Uterus (tissue), 4 donors: ENCODE measurements around the gene LHFPL6. TPM values are rescaled to one million over a fixed set of nuclear protein-coding genes. Genes with fewer than 3 reads are reported as not detected.

Experiments
- DNase-seq, 2 donors: peaks; one replicate each; pipeline ENCODE4 v3.0.0-alpha.2; 2019 to 2020
- H3K27ac ChIP-seq, 2 donors: fragments of 200-600 bp; sonication (generic); 1 replicate in 1 of 2; 2 replicates in 1 of 2; pipeline ENCODE4 v1.5.1; 2016 to 2018
- H3K27me3 ChIP-seq, 2 donors: fragments of 200-600 bp; sonication (generic); one replicate each; pipeline ENCODE4 v1.5.1; 2018 to 2019; ENCODE audit warnings: control low read depth in 1 of 2
- H3K36me3 ChIP-seq, 2 donors: fragments of 200-600 bp; sonication (generic); one replicate each; pipeline ENCODE4 v1.5.1; 2019; ENCODE audit warnings: control low read depth in 1 of 2
- H3K4me1 ChIP-seq, 2 donors: fragments of 200-600 bp; sonication (generic); one replicate each; pipeline ENCODE4 v1.5.1; 2018 to 2019; ENCODE audit warnings: control low read depth in 1 of 2
- H3K4me3 ChIP-seq, 2 donors: fragments of 200-600 bp; sonication (generic); 1 replicate in 1 of 2; 2 replicates in 1 of 2; pipeline ENCODE4 v1.5.1; 2018 to 2019; ENCODE audit warnings: mild to moderate bottlenecking in 1 of 2
- H3K9me3 ChIP-seq, 2 donors: fragments of 200-600 bp; sonication (generic); one replicate each; pipeline ENCODE4 v1.5.1; 2019; ENCODE audit warnings: control low read depth in 1 of 2
- CTCF ChIP-seq, 4 experiments: fragments of 200-600 bp in 2 of 4; fragments of 450-650 bp in 2 of 4; sonication (generic) in 2 of 4; IDR thresholded peaks; one replicate each; pipeline ENCODE4 v1.5.1; 2016 to 2019; ENCODE audit warnings: antibody characterized with exemption in 4 of 4, mild to moderate bottlenecking in 2 of 4, moderate library complexity in 1 of 4
- POLR2A ChIP-seq, 2 donors: fragments of 450-650 bp; IDR thresholded peaks; one replicate each; pipeline ENCODE4 v1.6.1; 2016; ENCODE audit warnings: antibody characterized with exemption in 2 of 2, mild to moderate bottlenecking in 1 of 2, moderate library complexity in 1 of 2
- intact Hi-C: fragments of 100-400 bp; cut with DNase I; formaldehyde crosslinking; loops from one replicate; pipeline ENCODE4 v1.15.1; 2023; ENCODE audit warnings: low total_unique reads
- total RNA-seq, 4 donors: library from RNA; depleted of rRNA in 3 of 4; stranded (reverse); fragments of >200 nt in 3 of 4; gene quantifications; one replicate each; pipeline versions ENCODE4 v1.1.0 to v1.2.4, GENCODE V29; 2014 to 2023
- donor health status: DM: yes; HTN: yes; CAD: no.

Gene LHFPL6
- total RNA-seq, 4 donors from 2014 or later, result 37.9 to 105 (median 86.8) TPM

- Histone ChIP-seq H3K4me3 (no peak overlapping the region), H3K36me3 (no peaks in the 10 kb centered on the region), H3K4me1 (peaks cover 0 to 8% of the 10 kb centered on the region in 2 donors), H3K9me3 (no peaks in the 10 kb centered on the region), H3K27me3 (no peaks in the 10 kb centered on the region), H3K27ac (no peak overlapping the region)
- TF ChIP-seq CTCF (IDR thresholded peaks at IDR 0.05) (no peak), POLR2A (IDR thresholded peaks at IDR 0.05) (no peak)
- intact Hi-C loops, result no loop called here
- no peak for DNase-seq
These were observed 228.2 kb downstream of the LHFPL6 start for GRCh38 chr13:39374741-39375189.

- DNase-seq, result no peak
- no peaks in the 10 kb centered on the region for H3K36me3 ChIP-seq
- peaks cover 0 to 8% of the 10 kb centered on the region in 2 donors for H3K4me1 ChIP-seq
- peak overlapping the region; percentile 32 to 40 for H3K27ac ChIP-seq
- H3K4me3 ChIP-seq, result no peak overlapping the region
- TF ChIP-seq POLR2A (IDR thresholded peaks at IDR 0.05) (no peak), CTCF (IDR thresholded peaks at IDR 0.05) (no peak)
- intact Hi-C loops, result no loop called here
- no peaks in the 10 kb centered on the region for H3K27me3 ChIP-seq
- H3K9me3 ChIP-seq, result no peaks in the 10 kb centered on the region
These were observed 229.8 kb downstream of the LHFPL6 start for GRCh38 chr13:39373145-39373544.

GRCh38 chr13:39371706-39372105 is 231.3 kb downstream of the LHFPL6 start:
- TF ChIP-seq POLR2A (IDR thresholded peaks at IDR 0.05) (no peak), CTCF (IDR thresholded peaks at IDR 0.05) (no peak)
- H3K27me3 ChIP-seq, result no peaks in the 10 kb centered on the region
- intact Hi-C loops, result no loop called here
- no peaks in the 10 kb centered on the region for H3K9me3 ChIP-seq
- no peak overlapping the region for H3K4me3 ChIP-seq
- H3K36me3 ChIP-seq, result no peaks in the 10 kb centered on the region
- peak overlapping the region in 1 of 2 donors; percentile 40 for H3K27ac ChIP-seq
- peaks cover 0 to 8% of the 10 kb centered on the region in 2 donors for H3K4me1 ChIP-seq
- no peak for DNase-seq

GRCh38 chr13:39370554-39370953 is 232.4 kb downstream of the LHFPL6 start:
- TF ChIP-seq POLR2A (IDR thresholded peaks at IDR 0.05), result no peak
- TF ChIP-seq CTCF (IDR thresholded peaks at IDR 0.05), result no peak
- H3K27me3 ChIP-seq, result no peaks in the 10 kb centered on the region
- peaks cover 0 to 8% of the 10 kb centered on the region in 2 donors for H3K4me1 ChIP-seq
- peak overlapping the region; percentile 1 to 24 for H3K27ac ChIP-seq
- H3K4me3 ChIP-seq, result no peak overlapping the region
- intact Hi-C loops, result no loop called here
- no peaks in the 10 kb centered on the region for H3K36me3 ChIP-seq
- no peaks in the 10 kb centered on the region for H3K9me3 ChIP-seq
- peak; percentile 22 to 49 for DNase-seq

- TF ChIP-seq CTCF (IDR thresholded peaks at IDR 0.05), result no peak
- no peak for TF ChIP-seq POLR2A (IDR thresholded peaks at IDR 0.05)
- Histone ChIP-seq H3K4me1 (peaks cover 0 to 6% of the 10 kb centered on the region in 2 donors), H3K27me3 (no peaks in the 10 kb centered on the region), H3K4me3 (no peak overlapping the region), H3K9me3 (no peaks in the 10 kb centered on the region), H3K36me3 (no peaks in the 10 kb centered on the region), H3K27ac (no peak overlapping the region)
- DNase-seq, result no peak
- intact Hi-C loops, result no loop called here
These were observed 232.9 kb downstream of the LHFPL6 start for GRCh38 chr13:39370048-39370447.
